Measurements from ENCODE around the gene PLEK2.
"Not testable (repeated sequence)": the region's sequence is repeated elsewhere in the genome, so short reads cannot be mapped to it uniquely, and the experiment has no call there.

The PLEK2 gene

DNA sequence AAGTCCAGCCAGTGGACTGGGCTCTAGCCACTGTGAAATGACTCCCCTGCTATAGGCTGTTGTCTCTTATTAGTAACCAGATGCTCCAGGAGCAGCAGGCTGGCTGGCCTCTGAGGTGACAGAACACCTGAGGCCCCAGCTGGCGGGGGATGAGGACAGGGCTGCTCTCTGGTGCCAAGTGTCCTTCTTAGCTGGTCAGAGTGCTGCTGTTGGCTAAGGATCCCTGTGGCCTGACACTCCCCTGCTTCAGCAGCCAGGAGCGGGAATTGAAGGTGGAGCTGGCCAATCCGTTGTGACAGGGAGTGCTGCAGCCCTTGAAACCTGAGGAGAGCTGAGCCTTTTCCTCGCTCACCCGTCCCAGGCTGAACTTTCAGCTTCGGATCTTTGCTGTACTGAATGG lies 45.8 kb upstream of the PLEK2 start:
- H3K27me3 ChIP-seq (ENCODE audit: insufficient read depth, poor library complexity, severe bottlenecking), result no peaks in the 10 kb centered on the region
- no peak overlapping the region for H3K27ac ChIP-seq (replicated peaks)
- TF ChIP-seq, protein P1, sequence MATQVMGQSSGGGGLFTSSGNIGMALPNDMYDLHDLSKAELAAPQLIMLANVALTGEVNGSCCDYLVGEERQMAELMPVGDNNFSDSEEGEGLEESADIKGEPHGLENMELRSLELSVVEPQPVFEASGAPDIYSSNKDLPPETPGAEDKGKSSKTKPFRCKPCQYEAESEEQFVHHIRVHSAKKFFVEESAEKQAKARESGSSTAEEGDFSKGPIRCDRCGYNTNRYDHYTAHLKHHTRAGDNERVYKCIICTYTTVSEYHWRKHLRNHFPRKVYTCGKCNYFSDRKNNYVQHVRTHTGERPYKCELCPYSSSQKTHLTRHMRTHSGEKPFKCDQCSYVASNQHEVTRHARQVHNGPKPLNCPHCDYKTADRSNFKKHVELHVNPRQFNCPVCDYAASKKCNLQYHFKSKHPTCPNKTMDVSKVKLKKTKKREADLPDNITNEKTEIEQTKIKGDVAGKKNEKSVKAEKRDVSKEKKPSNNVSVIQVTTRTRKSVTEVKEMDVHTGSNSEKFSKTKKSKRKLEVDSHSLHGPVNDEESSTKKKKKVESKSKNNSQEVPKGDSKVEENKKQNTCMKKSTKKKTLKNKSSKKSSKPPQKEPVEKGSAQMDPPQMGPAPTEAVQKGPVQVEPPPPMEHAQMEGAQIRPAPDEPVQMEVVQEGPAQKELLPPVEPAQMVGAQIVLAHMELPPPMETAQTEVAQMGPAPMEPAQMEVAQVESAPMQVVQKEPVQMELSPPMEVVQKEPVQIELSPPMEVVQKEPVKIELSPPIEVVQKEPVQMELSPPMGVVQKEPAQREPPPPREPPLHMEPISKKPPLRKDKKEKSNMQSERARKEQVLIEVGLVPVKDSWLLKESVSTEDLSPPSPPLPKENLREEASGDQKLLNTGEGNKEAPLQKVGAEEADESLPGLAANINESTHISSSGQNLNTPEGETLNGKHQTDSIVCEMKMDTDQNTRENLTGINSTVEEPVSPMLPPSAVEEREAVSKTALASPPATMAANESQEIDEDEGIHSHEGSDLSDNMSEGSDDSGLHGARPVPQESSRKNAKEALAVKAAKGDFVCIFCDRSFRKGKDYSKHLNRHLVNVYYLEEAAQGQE (IDR thresholded peaks at IDR 0.05; ENCODE audit: insufficient replicate concordance, low read depth), result no peak
- TF ChIP-seq SPI1 (IDR thresholded peaks at IDR 0.05; ENCODE audit: borderline replicate concordance, low read depth), result no peak
- TF ChIP-seq POLR2AphosphoS5 (IDR thresholded peaks at IDR 0.05; ENCODE audit: low read depth), result no peak
- TF ChIP-seq, protein P2, sequence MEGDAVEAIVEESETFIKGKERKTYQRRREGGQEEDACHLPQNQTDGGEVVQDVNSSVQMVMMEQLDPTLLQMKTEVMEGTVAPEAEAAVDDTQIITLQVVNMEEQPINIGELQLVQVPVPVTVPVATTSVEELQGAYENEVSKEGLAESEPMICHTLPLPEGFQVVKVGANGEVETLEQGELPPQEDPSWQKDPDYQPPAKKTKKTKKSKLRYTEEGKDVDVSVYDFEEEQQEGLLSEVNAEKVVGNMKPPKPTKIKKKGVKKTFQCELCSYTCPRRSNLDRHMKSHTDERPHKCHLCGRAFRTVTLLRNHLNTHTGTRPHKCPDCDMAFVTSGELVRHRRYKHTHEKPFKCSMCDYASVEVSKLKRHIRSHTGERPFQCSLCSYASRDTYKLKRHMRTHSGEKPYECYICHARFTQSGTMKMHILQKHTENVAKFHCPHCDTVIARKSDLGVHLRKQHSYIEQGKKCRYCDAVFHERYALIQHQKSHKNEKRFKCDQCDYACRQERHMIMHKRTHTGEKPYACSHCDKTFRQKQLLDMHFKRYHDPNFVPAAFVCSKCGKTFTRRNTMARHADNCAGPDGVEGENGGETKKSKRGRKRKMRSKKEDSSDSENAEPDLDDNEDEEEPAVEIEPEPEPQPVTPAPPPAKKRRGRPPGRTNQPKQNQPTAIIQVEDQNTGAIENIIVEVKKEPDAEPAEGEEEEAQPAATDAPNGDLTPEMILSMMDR (IDR thresholded peaks at IDR 0.05; ENCODE audit: insufficient read depth, low read length), result no peak
- no peak for TF ChIP-seq GABPA (IDR thresholded peaks at IDR 0.05; ENCODE audit: low read depth)
- H3K4me3 ChIP-seq (replicated peaks; ENCODE audit: insufficient read depth, low read length), result no peak overlapping the region
- no peak for DNase-seq (ENCODE audit: low read depth in 1 of 2, low spot score in 1 of 2)

DNA sequence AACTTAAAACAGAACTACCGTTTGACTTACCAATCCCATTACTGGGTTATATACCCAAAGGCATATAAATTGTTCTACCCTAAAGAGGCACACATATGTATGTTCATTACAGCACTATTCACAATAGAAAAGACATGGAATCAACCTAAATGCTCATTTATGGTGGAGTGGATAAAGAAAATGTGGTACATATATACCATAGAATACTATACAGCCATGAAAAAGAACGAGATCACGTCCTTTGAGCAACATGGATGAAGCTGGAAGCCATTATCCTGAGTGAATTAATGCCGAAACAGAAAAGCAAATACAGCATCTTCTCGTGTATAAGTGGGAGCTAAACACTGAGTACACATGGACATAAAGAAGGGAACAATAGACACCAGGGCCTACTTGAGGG lies 44.8 kb upstream of the PLEK2 start:
- TF ChIP-seq, protein P2 (IDR thresholded peaks at IDR 0.05; ENCODE audit: insufficient read depth, low read length), result no peak
- TF ChIP-seq SPI1 (IDR thresholded peaks at IDR 0.05; ENCODE audit: borderline replicate concordance, low read depth) (no peak), GABPA (IDR thresholded peaks at IDR 0.05; ENCODE audit: low read depth) (no peak), POLR2AphosphoS5 (IDR thresholded peaks at IDR 0.05; ENCODE audit: low read depth) (no peak)
- TF ChIP-seq, protein P1 (IDR thresholded peaks at IDR 0.05; ENCODE audit: insufficient replicate concordance, low read depth), result no peak
- no peak for DNase-seq (ENCODE audit: low read depth in 1 of 2, low spot score in 1 of 2)
- H3K27ac ChIP-seq (replicated peaks), result no peak overlapping the region
- H3K4me3 ChIP-seq (replicated peaks; ENCODE audit: insufficient read depth, low read length), result no peak overlapping the region
- H3K27me3 ChIP-seq (ENCODE audit: insufficient read depth, poor library complexity, severe bottlenecking), result no peaks in the 10 kb centered on the region

DNA sequence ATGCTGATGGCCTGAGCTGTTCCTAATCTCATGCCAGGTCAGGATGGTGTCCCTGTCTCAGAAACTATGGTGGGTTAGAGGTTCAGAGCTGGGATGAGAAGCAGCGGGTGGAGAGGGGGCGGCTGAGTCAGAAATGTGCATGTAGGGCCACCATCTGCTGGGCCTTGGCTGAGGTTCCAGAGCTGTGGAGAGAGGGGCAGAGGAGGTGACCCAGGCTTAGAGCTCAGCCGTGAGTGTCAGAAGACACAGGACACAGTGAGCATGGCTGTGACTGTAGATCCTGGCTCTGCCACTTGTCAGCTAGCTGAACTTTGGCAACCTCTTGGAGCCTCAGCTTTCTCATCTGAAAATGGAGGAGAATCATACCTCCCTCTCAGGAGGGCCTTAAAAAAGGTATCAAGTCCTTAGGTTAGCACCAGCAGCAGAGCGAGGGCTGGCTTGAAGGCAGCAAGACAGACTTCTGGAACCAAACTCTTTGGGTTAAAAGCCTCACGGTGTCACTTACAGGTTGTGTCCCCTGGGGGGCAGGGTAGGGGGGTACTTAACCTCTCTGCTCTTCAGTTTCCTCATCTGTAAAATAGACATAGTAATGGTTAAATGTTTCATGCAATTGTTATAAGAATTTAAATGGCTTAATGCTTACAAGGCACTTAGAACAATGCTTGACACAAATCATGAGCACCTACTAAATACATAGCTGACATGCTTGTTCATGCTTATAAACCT lies 41.8 kb upstream of the PLEK2 start:
- Histone ChIP-seq H3K4me3 (replicated peaks; ENCODE audit: insufficient read depth, low read length) (no peak overlapping the region), H3K27me3 (ENCODE audit: insufficient read depth, poor library complexity, severe bottlenecking) (no peaks in the 10 kb centered on the region), H3K27ac (replicated peaks) (no peak overlapping the region)
- TF ChIP-seq, protein P1 (IDR thresholded peaks at IDR 0.05; ENCODE audit: insufficient replicate concordance, low read depth), result no peak
- TF ChIP-seq POLR2AphosphoS5 (IDR thresholded peaks at IDR 0.05; ENCODE audit: low read depth) (no peak), SPI1 (IDR thresholded peaks at IDR 0.05; ENCODE audit: borderline replicate concordance, low read depth) (no peak), GABPA (IDR thresholded peaks at IDR 0.05; ENCODE audit: low read depth) (no peak)
- TF ChIP-seq, protein P2 (IDR thresholded peaks at IDR 0.05; ENCODE audit: insufficient read depth, low read length), result no peak
- no peak for DNase-seq (ENCODE audit: low read depth in 1 of 2, low spot score in 1 of 2)

DNA sequence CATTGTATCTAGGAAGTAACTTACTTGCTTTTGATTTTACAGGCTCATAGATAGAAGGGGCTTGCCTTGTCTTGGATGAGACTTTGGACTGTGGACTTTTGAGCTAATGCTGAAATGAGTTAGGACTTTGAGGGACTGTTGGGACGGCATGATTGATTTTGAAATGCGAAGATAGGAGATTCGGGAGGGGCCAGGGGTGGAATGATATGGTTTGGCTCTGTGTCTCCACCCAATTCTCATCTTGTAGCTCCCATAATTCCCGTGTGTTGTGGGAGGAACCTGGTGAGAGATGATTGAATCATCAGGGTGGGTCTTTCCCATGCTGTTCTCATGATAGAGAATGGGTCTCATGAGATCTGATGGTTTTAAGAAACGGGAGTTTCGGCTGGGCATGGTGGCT lies 39.7 kb upstream of the PLEK2 start:
- not testable (repeated sequence) for DNase-seq (ENCODE audit: low read depth in 1 of 2, low spot score in 1 of 2); H3K27me3 ChIP-seq (ENCODE audit: insufficient read depth, poor library complexity, severe bottlenecking); H3K27ac ChIP-seq (replicated peaks); H3K4me3 ChIP-seq (replicated peaks; ENCODE audit: insufficient read depth, low read length)
